HS-5 (cell line): ENCODE measurements around the gene ASTN2.

Source experiments
- DNase-seq: peaks from one replicate; pipeline ENCODE4 v3.0.0-alpha.2; 2012; ENCODE audit warnings: low read depth

The ASTN2 gene

DNA sequence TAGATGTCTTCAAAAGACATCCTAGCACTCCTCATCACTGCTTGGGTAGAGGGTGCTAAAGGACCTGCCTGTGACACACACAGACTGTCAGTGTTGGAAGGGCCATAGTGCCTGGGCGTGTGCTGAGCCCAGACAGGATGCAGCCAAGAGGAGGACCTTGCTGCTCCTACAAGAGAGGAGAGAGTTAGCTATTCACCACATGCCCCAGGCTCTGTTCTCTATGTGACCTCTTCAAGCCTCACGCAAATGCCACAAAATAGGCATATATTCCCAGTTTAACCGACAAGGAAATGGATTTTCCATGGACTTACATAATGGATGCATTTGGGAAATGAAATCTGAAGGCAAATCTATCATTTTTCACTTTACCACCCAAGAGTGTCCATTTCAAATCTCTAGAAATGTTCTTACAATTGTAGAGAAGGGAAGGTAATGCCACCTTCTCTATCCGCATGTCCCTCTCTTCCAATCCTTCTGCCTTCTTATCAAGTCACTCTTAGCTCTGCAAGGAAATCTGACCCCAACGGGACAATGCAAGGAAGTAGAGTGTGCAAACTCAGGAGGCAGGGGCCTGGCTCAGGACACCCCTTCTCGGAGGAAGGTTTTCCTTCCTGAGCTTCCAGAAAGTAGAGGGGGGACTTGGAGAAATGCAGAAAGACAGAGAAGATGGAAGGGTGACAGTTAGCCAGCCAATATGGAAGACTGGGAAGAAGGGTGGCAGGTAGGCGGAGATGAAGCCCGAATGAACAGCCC is 678.3 kb downstream of the ASTN2 start:
- DNase-seq, result no peak

DNA sequence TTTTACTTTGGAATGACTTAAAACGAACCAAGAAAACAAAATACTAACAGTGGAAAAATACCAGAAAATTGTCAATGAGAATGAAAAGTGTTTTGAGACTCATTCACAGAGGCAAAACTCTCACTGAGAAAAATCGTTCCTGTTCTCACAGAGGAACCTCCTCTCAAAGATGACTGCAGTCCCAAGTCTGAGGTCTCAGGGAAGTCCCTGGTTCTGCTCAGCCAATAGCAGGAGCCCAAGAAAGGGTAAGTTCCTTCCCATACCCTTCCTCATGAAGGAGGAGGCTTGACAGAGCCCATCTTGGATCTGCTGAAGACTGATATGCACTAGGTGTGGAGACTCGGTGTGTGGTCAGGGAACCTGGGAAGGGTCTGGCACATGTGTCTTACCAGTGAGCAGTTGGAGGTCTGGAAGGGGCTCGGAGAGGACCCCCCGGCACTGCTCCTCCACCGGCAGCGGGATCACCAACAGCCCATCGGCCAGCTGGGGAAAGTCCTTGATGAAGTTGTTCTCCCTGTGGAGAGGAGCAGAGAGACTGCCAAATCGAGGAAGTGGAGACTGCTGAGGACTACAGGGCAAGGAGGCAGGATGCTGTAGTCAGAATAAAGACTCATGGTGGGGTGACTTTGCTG is 681.7 kb downstream of the ASTN2 start:
- no peak for DNase-seq

DNA sequence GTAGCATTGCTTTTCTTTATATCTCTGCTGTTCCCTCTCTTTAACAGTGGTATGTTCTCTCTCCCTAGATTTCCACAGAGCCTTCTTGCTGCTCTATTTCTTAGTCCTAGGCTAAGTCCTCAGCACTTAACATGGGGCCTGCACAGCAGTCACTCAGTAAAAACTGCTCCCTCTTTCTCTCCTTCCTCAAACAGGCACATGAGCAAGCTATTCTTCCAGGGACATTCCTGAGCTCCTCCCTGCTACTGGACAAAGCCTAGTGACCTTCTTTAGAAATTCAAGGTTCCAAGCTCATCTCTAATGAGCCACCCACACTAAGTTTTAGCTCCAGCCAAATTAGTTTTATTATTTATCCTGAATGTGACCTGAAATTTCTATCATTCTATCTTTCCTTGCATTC is 688.3 kb downstream of the ASTN2 start:
- DNase-seq, result no peak

DNA sequence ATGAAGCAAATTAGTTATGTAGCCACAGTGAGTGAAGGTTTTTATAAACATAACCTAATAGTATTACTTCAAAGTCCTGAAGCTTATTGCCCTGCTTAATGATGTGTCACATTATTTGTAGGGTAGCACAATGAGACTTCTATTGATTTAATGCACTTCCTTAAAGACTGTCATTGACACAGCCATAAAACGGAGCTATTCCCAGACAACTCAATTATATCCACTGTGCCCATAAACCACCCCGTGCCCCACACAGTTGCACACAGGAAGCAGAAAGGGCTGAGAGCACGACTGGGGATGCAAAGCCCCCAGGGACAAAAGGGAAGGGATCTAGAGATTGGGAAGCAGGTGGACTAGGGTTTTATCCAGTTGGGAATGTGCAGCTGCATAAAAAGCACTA is 690.7 kb downstream of the ASTN2 start:
- DNase-seq, result no peak

DNA sequence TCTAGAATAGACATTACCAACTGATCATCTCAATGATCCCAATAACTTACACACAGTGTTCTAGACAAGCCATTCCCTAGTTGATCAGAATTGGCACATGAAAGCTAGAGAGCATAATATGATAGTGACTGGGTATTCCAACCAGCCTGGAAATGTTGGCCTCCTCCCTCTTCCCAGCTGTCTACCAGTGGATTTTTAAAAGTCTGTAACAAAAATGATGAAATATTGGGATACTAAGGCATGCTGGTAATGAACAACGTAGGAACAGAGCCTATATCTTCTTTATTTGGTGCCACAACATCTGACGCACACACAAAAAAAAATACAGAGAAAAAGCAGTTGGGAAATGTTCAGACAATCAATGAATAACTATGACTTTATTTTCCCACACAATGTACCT is 692.9 kb downstream of the ASTN2 start:
- no peak for DNase-seq

DNA sequence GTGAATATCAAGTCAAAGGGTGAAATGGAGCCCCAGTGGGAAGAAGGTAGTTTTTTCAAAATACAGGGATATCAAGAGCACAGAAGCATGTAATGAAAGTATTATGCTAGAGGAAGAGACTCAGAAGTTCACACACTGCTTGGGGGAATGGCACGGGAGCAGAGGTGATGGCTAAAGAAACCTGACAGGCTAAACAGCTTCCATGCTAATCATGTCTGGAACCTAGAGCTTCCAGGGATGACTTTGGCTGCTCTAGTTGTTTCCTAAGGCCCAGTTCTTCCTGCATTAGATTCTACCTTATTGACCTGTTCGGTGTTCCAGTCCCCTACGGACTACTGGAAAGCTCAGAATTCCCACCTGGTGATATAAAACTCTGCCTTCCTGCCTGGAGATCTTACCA is 693.4 kb downstream of the ASTN2 start:
- DNase-seq, result no peak

DNA sequence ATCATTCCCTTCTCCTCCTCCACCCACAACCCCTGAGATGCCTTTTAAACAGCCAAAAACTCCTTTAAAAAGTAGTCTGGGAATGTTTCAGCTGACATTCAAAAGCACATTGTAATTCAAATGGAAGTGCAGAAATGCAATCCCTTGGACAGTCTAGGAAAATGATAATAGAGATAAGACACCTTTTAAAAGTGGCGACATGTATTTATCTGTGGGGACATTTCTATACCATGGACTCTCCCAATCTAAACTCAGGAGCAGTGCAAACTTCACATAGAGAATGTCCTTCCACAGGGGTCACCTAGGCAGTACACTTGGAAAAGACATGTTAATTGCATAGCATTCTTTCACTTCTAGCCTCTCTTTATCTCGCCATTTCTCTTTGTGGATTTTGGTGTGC is 694.7 kb downstream of the ASTN2 start:
- no peak for DNase-seq

DNA sequence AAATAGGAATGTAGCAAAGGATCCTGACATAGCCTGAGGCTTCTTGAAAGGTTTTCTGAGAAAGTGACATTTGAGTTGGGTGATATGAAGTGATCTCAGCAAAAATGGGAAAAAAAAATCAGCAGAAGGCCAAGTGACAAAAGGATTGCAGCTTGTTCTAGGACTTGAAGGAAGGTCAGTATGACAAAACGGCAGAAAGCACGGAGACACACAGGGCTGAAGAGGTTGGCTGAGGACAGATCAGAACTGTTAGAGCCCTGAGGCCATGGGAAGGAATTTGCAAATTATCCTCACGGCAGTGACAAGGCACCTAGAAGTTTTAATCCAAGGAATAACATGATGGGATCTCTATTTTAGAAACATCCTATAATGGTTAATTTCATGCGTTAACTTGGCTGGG is 696.7 kb downstream of the ASTN2 start:
- DNase-seq, result no peak

DNA sequence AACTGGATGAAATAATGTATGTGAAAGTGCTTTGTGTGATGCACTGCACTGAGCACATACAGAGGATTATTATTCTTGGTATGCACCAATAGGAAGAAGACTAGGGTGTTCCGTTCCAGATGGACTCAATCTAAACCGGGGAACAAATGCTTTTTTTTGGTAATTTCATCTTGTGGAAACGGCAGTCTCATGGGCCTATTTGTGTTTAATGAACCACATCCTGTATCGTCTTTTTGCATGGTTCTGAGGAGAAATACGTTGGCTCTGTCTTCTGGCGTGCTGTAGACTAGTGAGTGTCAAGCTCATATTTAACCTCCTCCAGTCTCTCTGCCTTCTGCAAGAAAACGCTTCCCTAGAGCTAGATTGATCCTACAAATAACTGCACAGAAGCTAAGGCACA is 697.7 kb downstream of the ASTN2 start:
- no peak for DNase-seq

DNA sequence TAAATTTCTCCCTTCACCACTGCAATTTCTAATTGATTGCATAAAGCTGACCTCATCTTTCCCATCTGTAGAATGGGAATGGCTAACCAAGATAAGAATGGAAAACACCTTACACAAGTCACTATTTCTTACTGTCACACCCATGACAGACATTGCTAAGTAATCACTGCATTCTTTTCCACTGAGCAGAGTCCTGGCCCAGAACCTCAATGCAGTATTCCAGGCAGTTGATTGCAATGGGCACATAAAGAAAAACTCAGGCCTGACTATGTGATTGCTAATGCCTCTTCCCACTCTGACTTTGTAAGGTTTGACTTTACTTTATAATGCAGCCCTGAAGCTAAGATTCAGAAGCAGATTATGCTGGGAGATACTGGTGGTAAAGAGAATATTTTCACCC is 698.4 kb downstream of the ASTN2 start:
- DNase-seq, result no peak

DNA sequence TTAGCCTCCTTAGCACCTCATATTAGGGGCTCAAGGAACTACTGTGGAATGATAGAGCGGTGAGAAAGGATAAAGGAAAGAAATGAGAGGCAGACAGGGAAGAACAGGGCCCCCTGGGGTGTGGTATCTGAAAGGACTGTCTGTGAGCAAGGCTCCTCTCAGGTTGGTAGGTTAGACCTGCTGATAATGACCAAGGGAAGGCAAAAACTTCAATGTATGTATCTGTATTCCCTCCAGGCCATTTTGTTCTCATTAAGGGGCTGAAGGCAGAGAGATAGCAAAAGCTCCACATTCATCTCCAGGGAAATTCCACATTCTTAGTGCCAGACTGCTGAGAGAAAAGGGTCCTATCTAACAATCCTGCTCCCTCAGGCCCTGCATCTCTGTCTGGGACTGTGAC is 699.1 kb downstream of the ASTN2 start:
- DNase-seq, result no peak

DNA sequence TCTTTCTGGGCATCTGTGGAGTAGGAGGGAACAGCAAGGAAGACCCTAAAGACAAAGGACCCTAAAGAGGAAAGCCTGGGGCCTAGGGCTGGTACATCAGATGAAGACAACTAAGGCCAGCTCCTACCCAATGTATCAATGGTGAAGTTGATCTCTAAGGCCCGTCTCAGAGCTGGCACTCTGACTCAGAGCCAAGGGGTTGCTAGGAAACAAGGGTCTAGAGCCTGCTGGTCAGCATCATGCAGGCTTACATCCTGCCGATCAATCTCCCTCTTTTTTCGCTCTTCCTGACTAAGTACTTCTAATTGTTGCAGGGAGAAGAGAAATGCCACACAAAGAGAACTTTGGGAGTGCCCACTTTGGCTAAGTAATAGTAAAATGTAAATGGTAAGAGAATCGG is 701.6 kb downstream of the ASTN2 start:
- no peak for DNase-seq

DNA sequence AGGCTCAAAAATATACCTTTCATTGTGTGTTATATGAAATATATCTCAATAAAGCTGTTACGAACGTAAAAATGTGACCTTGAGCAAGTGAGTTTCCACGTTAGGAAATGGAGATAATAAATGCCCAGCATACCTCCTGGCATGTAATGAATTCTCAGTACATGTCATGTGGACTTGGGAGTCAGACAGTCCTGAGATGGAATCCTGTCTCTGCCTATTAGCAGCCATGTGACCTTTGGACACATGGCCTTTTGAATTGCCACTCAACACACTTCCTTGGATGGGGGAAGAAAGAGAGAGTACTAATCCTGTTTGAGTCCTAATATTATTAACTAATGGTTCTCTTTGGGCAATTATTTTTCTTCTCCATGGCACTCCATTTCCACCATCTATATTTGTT is 702.1 kb downstream of the ASTN2 start:
- no peak for DNase-seq

DNA sequence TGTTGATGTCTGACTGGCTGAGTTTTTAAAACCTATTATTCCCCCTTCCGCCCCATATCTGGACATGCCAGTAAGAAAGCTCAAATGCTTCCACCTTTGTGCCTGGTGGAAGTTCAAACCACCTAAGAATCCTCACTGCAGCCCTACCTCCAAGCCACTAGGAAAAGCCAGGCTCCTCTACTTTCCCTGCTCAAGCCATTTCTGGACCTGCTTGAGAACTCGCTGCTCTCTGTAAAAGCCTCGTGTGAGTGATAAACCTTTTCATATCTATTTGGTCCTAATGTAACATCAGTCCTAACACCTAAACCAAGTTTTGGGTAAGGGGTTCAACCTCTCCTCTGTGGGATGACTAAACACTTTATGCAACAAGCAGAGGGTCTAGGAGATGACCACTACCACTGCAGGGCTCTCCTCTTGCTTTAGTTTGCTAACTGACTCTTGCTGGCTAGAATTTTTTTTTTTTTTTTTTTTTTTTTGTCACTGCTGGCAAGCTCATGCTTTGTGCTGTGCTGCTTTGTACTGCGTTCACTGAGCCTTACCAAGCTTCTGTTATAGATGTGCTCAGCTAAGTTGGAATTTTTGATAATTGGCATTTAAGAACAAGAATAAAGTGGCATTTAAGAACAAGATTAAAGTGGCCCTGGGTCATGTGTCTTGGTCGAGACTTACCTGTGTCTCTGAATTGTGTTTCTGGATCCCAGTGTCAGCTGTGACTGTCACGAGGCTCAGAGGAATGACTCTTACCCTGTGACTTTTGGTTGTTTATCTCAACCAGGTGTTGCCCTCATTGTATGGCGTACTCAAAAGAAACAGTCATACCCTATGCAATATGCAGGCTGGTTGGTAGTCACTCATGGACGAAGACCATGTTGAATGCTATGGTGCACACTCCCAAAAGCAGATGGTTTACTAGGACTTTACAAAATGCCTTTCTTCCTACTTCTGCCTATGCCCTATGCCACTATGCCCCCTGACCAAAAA is 708.3 kb downstream of the ASTN2 start:
- no peak for DNase-seq

DNA sequence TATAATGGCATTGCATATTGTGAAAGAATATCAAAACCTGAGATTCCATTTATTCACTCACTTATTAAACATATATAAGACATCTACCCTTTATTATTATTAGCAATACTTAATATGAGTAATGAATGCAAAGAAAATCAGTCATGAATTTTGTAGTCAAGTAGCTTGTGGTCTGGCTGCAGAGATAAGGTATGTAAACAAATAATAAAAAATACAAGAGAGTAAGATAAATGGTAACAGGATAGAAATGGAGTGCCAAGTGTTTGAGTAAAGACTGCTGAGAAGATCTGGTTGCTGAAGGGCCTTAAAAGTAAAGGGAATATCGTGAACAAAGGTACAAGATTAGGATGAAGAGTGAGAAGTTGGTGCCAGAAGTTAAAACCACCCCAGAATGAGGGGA is 709.3 kb downstream of the ASTN2 start:
- DNase-seq, result no peak

DNA sequence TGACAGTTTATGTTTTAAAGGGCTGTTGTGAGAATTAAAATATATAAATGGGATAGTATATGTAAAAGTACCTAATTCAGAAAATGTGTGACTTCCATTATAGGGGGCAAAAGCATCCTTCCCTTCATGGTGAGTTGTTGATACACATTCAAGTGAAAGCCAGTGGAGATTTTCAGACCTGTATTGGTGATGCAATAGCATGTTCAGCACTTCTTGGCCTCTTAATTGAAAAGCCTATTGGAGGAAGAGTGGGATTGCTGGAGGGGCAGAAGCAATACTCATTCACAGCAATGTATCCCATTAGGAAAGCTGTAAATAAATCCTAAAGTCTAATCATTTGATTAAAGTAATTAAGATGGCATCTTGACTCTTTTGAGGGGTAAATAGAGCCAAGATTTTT is 710.4 kb downstream of the ASTN2 start:
- no peak for DNase-seq

DNA sequence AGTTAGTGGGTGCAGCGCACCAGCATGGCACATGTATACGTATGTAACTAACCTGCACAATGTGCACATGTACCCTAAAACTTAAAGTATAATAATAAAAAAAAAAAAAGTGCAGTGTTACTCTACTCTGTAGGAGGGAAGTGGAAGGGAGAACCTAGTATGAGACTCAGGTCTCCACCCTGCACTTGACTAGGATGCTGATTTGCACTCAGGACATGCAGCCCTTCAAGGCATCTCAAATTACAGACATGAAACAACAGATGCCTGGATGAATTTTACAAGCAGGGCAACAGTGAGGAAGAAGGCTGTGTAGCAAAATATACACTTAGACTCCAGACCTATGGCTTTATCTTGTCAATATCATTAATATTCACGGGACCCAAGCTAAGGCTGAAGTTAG is 711.2 kb downstream of the ASTN2 start:
- no peak for DNase-seq

DNA sequence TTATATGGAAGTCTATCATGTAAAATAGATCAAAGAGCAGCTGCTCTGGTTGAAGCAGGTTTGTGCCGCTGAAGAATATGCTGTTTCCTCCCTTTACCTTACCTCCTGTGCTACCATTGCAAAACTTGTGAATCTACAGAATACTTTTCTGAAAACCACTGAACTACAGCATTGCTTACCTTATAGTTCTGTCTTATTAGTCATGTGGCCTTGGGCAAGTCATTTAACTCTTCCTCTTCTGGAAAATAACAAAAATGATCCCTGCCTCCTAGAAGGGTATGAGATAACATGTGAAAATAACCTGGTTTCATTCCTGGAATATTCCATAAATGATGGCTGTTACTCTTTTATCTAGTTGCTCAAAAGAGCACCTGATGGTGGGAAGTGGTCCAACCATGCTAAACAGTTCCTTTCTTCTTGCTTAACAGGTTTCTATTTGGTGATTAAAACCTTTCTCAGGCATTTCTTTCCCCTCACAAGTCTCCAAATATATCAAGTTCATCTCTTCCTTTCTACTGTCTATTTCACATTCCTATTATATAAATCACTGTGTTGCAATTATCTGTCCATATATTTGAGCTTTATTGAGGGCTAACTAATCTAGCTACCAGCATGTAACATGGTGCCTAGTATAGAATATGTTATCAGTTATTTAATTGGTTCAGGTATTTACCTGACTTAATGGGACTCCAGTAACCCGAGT is 712.8 kb downstream of the ASTN2 start:
- DNase-seq, result no peak

DNA sequence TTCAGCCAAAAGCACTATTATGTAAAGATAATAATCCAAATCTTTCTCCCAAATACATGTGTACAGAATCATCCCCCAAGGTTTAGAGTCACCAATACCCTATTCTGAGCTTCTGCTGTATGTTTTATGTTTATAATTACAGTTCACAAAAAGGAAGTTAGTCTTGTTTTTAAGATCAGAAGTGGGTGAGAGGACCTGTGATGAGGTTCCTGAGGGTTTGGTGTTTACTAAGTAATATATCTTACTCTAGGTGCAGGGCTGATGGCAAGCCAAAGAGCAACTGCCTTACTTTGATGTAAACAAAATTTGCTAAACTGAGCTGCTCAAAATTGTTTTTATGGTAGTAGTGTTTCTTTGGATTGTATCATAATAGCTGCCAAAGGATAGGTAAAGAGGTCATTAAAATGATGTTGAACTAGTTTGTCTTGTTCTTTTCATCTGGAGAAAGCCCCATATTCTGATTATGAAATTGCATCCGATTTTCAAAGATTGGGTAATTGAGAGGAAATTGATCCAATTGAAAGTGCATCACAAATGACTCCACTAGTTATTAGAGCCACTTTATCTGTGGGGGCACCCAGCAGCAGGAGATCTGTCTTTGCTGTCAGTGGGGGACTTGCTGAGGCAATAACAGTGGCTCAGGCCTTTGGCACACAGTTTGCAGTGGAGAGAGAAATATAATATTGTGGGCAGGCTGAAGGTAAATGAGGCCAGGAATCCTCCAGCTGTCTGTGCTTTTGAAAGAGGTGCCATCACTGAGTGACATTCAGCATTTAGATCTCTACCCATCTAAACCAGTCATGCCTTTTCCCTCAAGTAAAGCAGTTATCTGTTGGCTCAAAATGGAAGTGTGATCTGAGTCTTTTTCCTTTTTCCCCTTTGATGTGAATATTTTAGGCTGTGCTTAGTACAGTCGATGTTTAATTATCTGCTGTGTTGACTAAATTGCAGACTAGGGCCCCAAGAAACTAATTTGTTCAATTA is 713.7 kb downstream of the ASTN2 start:
- no peak for DNase-seq

DNA sequence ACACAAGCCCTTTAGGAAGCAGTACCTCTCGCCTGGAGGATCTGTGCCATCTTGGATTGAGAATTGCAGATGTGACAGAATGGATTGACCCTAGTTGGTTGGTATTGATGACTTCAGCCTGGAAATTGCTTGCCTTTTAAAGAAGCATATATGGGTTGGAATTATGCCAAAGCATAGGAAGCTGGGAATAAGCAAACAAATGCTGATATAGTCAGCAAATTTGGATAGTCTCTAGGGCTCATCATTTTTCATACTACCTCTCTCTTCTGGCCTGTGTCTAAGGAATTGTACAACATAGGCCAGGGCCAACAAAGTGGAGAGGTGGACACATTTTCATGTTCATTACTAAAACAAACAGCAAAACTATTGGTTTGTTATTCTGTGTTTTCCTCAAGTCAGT is 714.6 kb downstream of the ASTN2 start:
- DNase-seq, result no peak

DNA sequence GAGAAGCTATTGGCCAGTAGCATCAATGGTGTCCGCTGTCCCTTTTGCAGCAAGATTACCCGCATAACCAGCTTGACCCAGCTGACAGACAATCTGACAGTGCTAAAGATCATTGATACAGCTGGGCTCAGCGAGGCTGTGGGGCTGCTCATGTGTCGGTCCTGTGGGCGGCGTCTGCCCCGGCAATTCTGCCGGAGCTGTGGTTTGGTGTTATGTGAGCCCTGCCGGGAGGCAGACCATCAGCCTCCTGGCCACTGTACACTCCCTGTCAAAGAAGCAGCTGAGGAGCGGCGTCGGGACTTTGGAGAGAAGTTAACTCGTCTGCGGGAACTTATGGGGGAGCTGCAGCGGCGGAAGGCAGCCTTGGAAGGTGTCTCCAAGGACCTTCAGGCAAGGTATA is 717.0 kb downstream of the ASTN2 start:
- no peak for DNase-seq
